ENCODE results near the gene TAF1B.

Gene TAF1B

DNA sequence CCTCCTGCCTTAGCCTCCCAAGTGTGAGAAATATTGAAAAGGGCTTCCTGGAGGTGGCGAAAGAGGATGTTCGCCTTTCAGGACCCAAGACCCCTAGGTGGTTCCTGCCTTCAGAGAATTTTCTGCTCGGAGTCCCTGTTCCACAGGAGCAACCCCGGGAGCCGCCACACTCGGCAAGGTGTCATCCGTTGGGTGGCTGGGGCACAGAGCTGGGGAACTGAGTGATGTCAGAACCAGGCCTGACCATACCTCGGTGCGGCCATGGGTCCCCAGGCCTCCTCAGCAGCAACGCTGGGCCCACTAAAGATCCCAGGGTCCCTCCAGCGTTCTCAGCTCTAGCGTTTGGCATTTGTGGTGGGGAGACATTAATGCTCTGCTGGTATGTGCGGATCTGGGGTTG is 23.7 kb upstream of the TAF1B start:
- H3K27ac ChIP-seq: peak overlapping the region; percentile 50
- ChIA-PET CTCF (interaction anchor here (0.6 to 0.7 kb wide), 2 partner anchors 253 to 286 kb away, joined by 3 to 4 read pairs; no protein-coding TSS in a partner anchor), POLR2A (ENCODE audit: low non-redundant PET) (interaction anchor here (0.5 kb wide), 1 partner anchor 24 kb away, joined by 3 read pairs; the partner anchor contains the start of gene TAF1B)
- DNase-seq (ENCODE audit: low spot score): no peak
- TF ChIP-seq, protein P1, sequence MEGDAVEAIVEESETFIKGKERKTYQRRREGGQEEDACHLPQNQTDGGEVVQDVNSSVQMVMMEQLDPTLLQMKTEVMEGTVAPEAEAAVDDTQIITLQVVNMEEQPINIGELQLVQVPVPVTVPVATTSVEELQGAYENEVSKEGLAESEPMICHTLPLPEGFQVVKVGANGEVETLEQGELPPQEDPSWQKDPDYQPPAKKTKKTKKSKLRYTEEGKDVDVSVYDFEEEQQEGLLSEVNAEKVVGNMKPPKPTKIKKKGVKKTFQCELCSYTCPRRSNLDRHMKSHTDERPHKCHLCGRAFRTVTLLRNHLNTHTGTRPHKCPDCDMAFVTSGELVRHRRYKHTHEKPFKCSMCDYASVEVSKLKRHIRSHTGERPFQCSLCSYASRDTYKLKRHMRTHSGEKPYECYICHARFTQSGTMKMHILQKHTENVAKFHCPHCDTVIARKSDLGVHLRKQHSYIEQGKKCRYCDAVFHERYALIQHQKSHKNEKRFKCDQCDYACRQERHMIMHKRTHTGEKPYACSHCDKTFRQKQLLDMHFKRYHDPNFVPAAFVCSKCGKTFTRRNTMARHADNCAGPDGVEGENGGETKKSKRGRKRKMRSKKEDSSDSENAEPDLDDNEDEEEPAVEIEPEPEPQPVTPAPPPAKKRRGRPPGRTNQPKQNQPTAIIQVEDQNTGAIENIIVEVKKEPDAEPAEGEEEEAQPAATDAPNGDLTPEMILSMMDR (conservative IDR thresholded peaks at IDR 0.05; ENCODE audit: low read depth): no peak

DNA sequence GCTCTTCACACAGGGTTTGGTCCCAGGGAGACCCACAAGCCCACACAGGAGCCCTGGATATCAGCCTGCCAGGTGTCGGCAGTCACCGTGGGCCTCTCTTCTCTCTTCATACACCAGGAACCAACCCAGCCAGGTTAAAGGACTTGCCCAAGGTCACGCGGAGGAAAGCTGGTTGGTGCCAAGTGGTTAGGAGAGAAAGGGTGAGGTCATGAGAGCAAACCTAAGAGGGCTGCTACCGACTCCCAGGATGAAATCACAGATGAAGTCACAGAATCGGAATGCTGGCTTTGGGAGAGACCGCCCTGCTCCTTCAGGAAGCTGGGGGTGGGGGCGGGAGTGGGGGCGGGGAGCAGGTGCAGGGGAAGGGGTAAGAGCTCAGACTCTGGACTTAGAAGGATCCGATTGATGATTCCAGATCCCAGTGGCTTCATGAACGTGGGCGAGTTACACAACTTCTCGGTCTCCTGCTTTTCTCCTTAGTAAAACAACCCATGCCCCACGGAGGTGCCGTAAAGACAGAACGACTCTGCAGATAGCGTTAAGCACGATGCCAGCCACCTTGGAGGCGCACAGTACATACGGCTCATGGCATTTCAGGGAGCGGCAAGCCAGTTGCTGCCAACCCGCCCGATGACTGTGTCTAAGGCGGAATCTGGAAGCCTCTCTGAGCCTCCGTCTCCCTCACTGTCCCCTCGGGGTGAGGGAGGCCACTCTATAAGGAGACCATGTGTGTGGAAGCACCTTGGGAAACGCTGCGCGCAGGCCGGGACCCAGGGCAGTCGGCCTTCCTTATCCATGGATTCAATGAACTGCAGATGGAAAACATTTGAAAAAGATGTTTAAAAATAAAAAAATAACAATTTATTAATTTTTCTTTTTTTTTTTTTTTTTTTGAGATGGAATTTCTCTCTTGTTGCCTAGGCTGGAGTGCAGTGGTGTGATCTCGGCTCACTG is 23.0 kb upstream of the TAF1B start:
- CTCF ChIA-PET: interaction anchor here (0.6 to 0.7 kb wide), 2 partner anchors 252 to 285 kb away, joined by 3 to 4 read pairs; no protein-coding TSS in a partner anchor
- TF ChIP-seq, protein P1 (conservative IDR thresholded peaks at IDR 0.05; ENCODE audit: low read depth): no peak
- H3K27ac ChIP-seq: peak overlapping the region; percentile 50
- DNase-seq (ENCODE audit: low spot score): peak; percentile 61
- POLR2A ChIA-PET (ENCODE audit: low non-redundant PET): no interaction called here

DNA sequence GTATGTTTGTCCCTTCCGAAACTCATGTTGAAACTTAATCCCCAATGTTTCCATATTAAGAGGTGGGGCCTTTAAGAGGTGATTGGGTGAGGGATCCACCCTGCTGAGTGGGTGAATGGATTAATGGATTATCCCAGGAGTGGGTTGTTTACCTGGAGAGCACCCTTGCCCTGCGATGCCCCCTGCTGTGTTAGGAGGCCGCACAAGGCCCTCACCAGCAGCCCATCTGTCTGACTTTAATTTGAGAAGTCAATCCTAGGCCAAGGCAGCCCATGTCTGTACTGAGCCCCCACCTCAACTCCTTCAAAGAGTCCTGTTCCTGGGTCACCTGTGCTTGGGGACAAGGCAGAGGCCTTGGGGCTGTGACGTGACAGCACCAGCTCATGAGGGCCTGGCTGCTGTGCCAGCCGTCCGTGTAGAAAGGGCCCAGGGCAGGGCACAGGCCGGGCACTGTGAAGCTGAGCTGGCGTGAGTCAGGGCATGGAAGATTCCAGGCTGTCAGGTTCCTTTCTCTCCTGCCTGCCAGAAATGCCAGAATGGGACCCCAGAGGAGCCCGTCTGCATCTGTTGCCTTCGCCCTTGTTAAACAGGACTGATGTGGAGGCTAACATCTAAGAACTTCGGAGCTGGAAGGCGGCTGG is 21.3 kb upstream of the TAF1B start:
- TF ChIP-seq, protein P1 (conservative IDR thresholded peaks at IDR 0.05; ENCODE audit: low read depth): no peak
- H3K27ac ChIP-seq: no peak overlapping the region
- ChIA-PET POLR2A (ENCODE audit: low non-redundant PET) (no interaction called here), CTCF (interaction anchor here (0.6 to 1.0 kb wide), 2 partner anchors 8 to 23 kb away, joined by 5 read pairs; no protein-coding TSS in a partner anchor)
- DNase-seq (ENCODE audit: low spot score): no peak

DNA sequence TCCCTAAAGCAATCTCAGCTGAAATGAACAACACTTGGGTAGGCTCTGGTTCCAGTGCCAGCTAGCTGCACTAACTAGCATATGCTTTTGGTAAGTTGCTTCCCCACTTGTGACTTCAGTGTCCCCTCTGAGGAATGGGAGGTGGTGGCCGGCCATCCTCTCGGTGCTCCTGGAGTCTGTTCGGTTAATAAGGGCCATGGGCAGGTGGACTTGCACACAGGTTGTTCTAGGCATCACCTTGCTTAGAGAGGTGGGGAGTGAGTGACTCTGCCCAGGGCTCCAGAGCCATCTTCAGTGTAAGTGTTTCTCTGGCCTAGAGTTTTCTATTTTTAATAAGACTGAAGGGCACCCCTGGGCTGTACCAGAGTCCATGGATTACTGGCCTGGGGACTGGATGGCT is 18.8 kb upstream of the TAF1B start:
- DNase-seq (ENCODE audit: low spot score): no peak
- H3K27ac ChIP-seq: no peak overlapping the region
- CTCF ChIA-PET: no interaction called here
- POLR2A ChIA-PET (ENCODE audit: low non-redundant PET): no interaction called here
- TF ChIP-seq, protein P1 (conservative IDR thresholded peaks at IDR 0.05; ENCODE audit: low read depth): no peak

DNA sequence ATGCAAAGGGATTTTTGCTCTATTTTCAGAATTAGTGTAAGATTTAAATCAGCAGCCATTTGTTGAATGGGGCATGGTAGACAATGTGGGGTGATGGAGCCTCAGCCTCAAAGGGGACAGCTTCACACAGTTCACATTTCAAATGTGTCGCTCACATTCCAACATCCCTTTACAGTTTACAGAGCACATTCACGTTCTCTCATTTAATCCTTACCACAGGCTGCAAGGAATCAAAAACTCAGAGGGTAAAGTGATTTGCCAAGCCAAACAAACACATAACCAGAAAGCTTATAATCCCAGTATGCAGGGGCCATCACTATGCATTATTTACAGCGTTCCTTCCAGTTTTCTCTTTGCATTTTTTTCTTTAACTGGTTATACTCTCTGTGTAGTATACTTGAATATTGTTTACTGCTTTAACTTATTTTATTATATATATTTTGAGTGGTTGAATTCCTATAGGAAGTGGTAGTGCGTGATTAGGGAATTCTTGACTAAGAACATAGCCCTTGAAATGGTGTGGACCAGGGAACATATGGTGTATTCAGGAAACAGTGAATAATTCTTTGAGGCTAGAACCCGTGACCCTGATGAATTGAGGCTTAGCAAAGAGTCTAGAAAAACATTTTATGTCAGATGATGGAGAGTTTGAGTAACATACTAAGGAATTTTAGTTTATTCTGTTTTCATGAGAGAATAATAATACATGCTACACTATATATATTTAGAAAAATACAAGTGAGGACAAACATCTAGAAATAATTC is 18.1 kb upstream of the TAF1B start:
- CTCF ChIA-PET: no interaction called here

More for the DNA sequence above, 18.1 kb upstream of the TAF1B start:
- H3K27ac ChIP-seq: no peak overlapping the region
- DNase-seq (ENCODE audit: low spot score): no peak
- POLR2A ChIA-PET (ENCODE audit: low non-redundant PET): no interaction called here
- TF ChIP-seq, protein P1 (conservative IDR thresholded peaks at IDR 0.05; ENCODE audit: low read depth): no peak

Measured in RWPE1 (cell line).